ENCODE measurements around the gene EPO. TPM values are rescaled to one million over a fixed set of nuclear protein-coding genes. Genes with fewer than 3 reads are reported as not detected.

The EPO gene
- total RNA-seq, 4 donors from 2014 or later, result not detected

- no peak for TF ChIP-seq CTCF (IDR thresholded peaks at IDR 0.05; ENCODE audit: low read depth)
Observed at GRCh38 chr7:100744605-100745004, 24.3 kb downstream of the EPO start.

- TF ChIP-seq CTCF (IDR thresholded peaks at IDR 0.05; ENCODE audit: low read depth), result no peak
Observed at GRCh38 chr7:100745184-100745583, 24.9 kb downstream of the EPO start.

- TF ChIP-seq CTCF (IDR thresholded peaks at IDR 0.05; ENCODE audit: low read depth), result no peak
Observed at GRCh38 chr7:100752994-100753393, 32.7 kb downstream of the EPO start.

- no peak for TF ChIP-seq CTCF (IDR thresholded peaks at IDR 0.05; ENCODE audit: low read depth)
Observed at GRCh38 chr7:100753750-100754149, 33.5 kb downstream of the EPO start.

GRCh38 chr7:100759357-100760171, 39.3 kb downstream of the EPO start:
- no peak for TF ChIP-seq CTCF (IDR thresholded peaks at IDR 0.05; ENCODE audit: low read depth)

GRCh38 chr7:100763556-100764140, 43.4 kb downstream of the EPO start:
- TF ChIP-seq CTCF (IDR thresholded peaks at IDR 0.05; ENCODE audit: low read depth), result no peak

- no peak for TF ChIP-seq CTCF (IDR thresholded peaks at IDR 0.05; ENCODE audit: low read depth)
Observed at GRCh38 chr7:100764841-100765240, 44.6 kb downstream of the EPO start.
